SK-N-SH (cell line): ENCODE results near the gene CACNA2D1. TPM values are rescaled to one million over a fixed set of nuclear protein-coding genes. Genes with fewer than 3 reads are reported as not detected.

Source experiments
- CTCF ChIA-PET: fragments of 300-600, 350-600 bp; formaldehyde crosslinking; extraction: SDS; loops from one replicate; lab custom pipeline; 2021; lab: Yijun Ruan, JAX
- POLR2A ChIA-PET: fragments of 350-600 bp; sonication (Branson Sonifier 250); formaldehyde crosslinking; extraction: SDS; loops from one replicate; lab custom pipeline; 2020; ENCODE audit warnings: antibody characterized with exemption, inconsistent platforms; lab: Yijun Ruan, JAX
- DNase-seq: peaks from one replicate; pipeline ENCODE4 v3.0.0; 2012
- H2AFZ ChIP-seq: fragments of 200-600 bp; sonication (generic); 2 replicates; pipeline ENCODE4 v1.8.1; 2016; ENCODE audit warnings: antibody characterized with exemption, mild to moderate bottlenecking, low read depth
- H3F3A ChIP-seq: fragments of 200-600 bp; sonication (generic); replicated peaks from 2 replicates; pipeline ENCODE3; 2016; ENCODE audit warnings: antibody characterized with exemption, mild to moderate bottlenecking; ENCODE audit not compliant: insufficient read depth
- H3K27ac ChIP-seq, 2 experiments: fragments of 200-500 bp in 1 of 2; fragments of 200-600 bp in 1 of 2; sonication (Bioruptor generic) in 1 of 2; sonication (generic), shearing (Covaris generic) in 1 of 2; 2 replicates each; pipeline versions ENCODE4 v1.5.1 to v1.6.1; 2014 to 2016; ENCODE audit warnings: low read depth in 2 of 2, inconsistent platforms in 1 of 2, low read length in 1 of 2, mild to moderate bottlenecking in 1 of 2, mixed read lengths in 1 of 2
- H3K27me3 ChIP-seq: fragments of 200-600 bp; sonication (generic), shearing (Covaris generic); 2 replicates; pipeline ENCODE4 v1.6.1; 2016; ENCODE audit warnings: mixed run types; ENCODE audit not compliant: insufficient read depth
- H3K36me3 ChIP-seq, 2 experiments: fragments of 200-500 bp in 1 of 2; fragments of 200-600 bp in 1 of 2; sonication (Bioruptor generic) in 1 of 2; sonication (generic) in 1 of 2; replicated peaks in 1 of 2; 2 replicates each; pipeline versions ENCODE3 to v1.5.1; 2014 to 2016; ENCODE audit warnings: low read length in 1 of 2, mild to moderate bottlenecking in 1 of 2; ENCODE audit not compliant: insufficient read depth in 2 of 2, control insufficient read depth in 1 of 2
- H3K4me1 ChIP-seq, 2 experiments: fragments of 200-500 bp in 1 of 2; fragments of 200-600 bp in 1 of 2; sonication (Bioruptor generic) in 1 of 2; sonication (generic), shearing (Covaris generic) in 1 of 2; 2 replicates each; pipeline versions ENCODE4 v1.5.1 to v1.6.1; 2014 to 2016; ENCODE audit warnings: low read depth in 1 of 2, low read length in 1 of 2, mixed run types in 1 of 2; ENCODE audit not compliant: insufficient read depth in 2 of 2, control insufficient read depth in 1 of 2
- H3K4me2 ChIP-seq: fragments of 200-600 bp; sonication (generic), shearing (Covaris generic); 2 replicates; pipeline ENCODE4 v1.6.1; 2017; ENCODE audit warnings: mixed run types
- H3K4me3 ChIP-seq, 2 experiments: fragments of 200-500 bp in 1 of 2; fragments of 200-600 bp in 1 of 2; sonication (Bioruptor generic) in 1 of 2; sonication (generic), shearing (Covaris generic) in 1 of 2; 2 replicates each; pipeline versions ENCODE4 v1.5.1 to v1.8.1; 2014 to 2016; ENCODE audit warnings: low read depth in 2 of 2, inconsistent platforms in 1 of 2, low read length in 1 of 2, mild to moderate bottlenecking in 1 of 2, mixed read lengths in 1 of 2, moderate library complexity in 1 of 2
- H3K79me2 ChIP-seq: fragments of 200-600 bp; sonication (generic); 2 replicates; pipeline ENCODE4 v1.8.1; 2017; ENCODE audit warnings: mild to moderate bottlenecking; ENCODE audit not compliant: insufficient read depth
- H3K9ac ChIP-seq: fragments of 200-600 bp; sonication (generic); 2 replicates; pipeline ENCODE4 v1.6.1; 2017; ENCODE audit warnings: mixed run types
- H3K9me2 ChIP-seq: fragments of 200-600 bp; sonication (generic); 2 replicates; pipeline ENCODE4 v1.6.1; 2017; ENCODE audit warnings: mixed run types
- H3K9me3 ChIP-seq: fragments of 200-600 bp; sonication (generic); 2 replicates; pipeline ENCODE4 v1.6.1; 2017; ENCODE audit warnings: mixed run types, mild to moderate bottlenecking, moderate library complexity
- H4K20me1 ChIP-seq: fragments of 200-600 bp; sonication (generic); 2 replicates; pipeline ENCODE4 v1.6.1; 2017; ENCODE audit warnings: mild to moderate bottlenecking, mixed run types; ENCODE audit not compliant: insufficient read depth
- CHD2 ChIP-seq: fragments of 150-350 bp; IDR thresholded peaks from 2 replicates; pipeline ENCODE4 v1.6.1; 2018; ENCODE audit warnings: low read length; ENCODE audit not compliant: partially characterized antibody
- ELF1 ChIP-seq: IDR thresholded peaks from 2 replicates; pipeline ENCODE4 v1.4.0; 2012
- EZH2phosphoT487 ChIP-seq: fragments of 200-600 bp; sonication (generic); IDR thresholded peaks from 2 replicates; pipeline ENCODE4 v1.6.1; 2017; ENCODE audit warnings: low read depth, mixed run types, mild to moderate bottlenecking, antibody characterized with exemption, moderate library complexity, borderline replicate concordance
- FOXJ3 ChIP-seq: sonication (generic); formaldehyde crosslinking; IDR thresholded peaks from 2 replicates; pipeline ENCODE4 v1.5.1; 2020; ENCODE audit warnings: mild to moderate bottlenecking, missing genetic modification reagents
- FOXM1 ChIP-seq: IDR thresholded peaks from 2 replicates; pipeline ENCODE4 v1.4.0; 2012; ENCODE audit warnings: low read depth, mild to moderate bottlenecking
- JUND ChIP-seq: IDR thresholded peaks from 2 replicates; pipeline ENCODE4 v1.4.0; 2012
- MAX ChIP-seq: IDR thresholded peaks from 2 replicates; pipeline ENCODE4 v1.4.0; 2012; ENCODE audit warnings: low read depth
- MEF2A ChIP-seq: IDR thresholded peaks from 2 replicates; pipeline ENCODE4 v1.4.0; 2012; ENCODE audit warnings: low read depth, borderline replicate concordance
- NRF1 ChIP-seq: IDR thresholded peaks from 2 replicates; pipeline ENCODE4 v1.6.1; 2012; ENCODE audit warnings: low read depth, mild to moderate bottlenecking, low read length
- RAD21 ChIP-seq: IDR thresholded peaks from 2 replicates; pipeline ENCODE4 v1.6.1; 2012; ENCODE audit warnings: mild to moderate bottlenecking, low read length
- RCOR1 ChIP-seq: fragments of 150-350 bp; IDR thresholded peaks from 2 replicates; pipeline ENCODE4 v1.6.1; 2017; ENCODE audit warnings: antibody characterized with exemption, low read length
- RXRA ChIP-seq: IDR thresholded peaks from 2 replicates; pipeline ENCODE4 v1.4.0; 2012; ENCODE audit warnings: low read depth, mild to moderate bottlenecking, borderline replicate concordance
- SMC3 ChIP-seq: IDR thresholded peaks from 2 replicates; pipeline ENCODE4 v1.6.1; 2012; ENCODE audit warnings: low read depth, low read length, improper control_type of control experiment
- TAF1 ChIP-seq: IDR thresholded peaks from 2 replicates; pipeline ENCODE4 v1.6.1; 2012; ENCODE audit warnings: low read depth, mild to moderate bottlenecking, low read length, moderate library complexity, borderline replicate concordance
- TCF12 ChIP-seq: IDR thresholded peaks from 2 replicates; pipeline ENCODE4 v1.4.0; 2012
- YY1 ChIP-seq: IDR thresholded peaks from 2 replicates; pipeline ENCODE4 v1.4.0; 2012; ENCODE audit warnings: low read depth, mild to moderate bottlenecking
- WGBS: methylation state at CpG from one replicate; pipeline ENCODE4 v1.1.6; 2017; ENCODE audit warnings: low lambda C conversion rate; 5-methylcytosine and 5-hydroxymethylcytosine counted together
- polyA plus RNA-seq, 3 experiments: library from polyadenylated mRNA; depleted of rRNA; stranded (reverse); fragments of >200 nt; gene quantifications; 2 replicates each; pipeline ENCODE4 v1.2.3, GENCODE V29; 2012
- TF ChIP-seq, protein P1 (sequence below): IDR thresholded peaks from 2 replicates; pipeline ENCODE4; 2012
- TF ChIP-seq, protein P2 (sequence below): IDR thresholded peaks from 2 replicates; pipeline ENCODE4 v1.6.1; 2012; ENCODE audit warnings: mild to moderate bottlenecking, low read depth, low read length, moderate library complexity
- TF ChIP-seq, protein P3 (sequence below): fragments of 150-350 bp; IDR thresholded peaks from 2 replicates; pipeline ENCODE4 v1.6.1; 2016; ENCODE audit warnings: mild to moderate bottlenecking, low read depth, low read length

CACNA2D1 gene
- polyA plus RNA-seq, 1 of the 3 experiments (the other 2 are of a cell fraction) = 3.4 TPM

DNA sequence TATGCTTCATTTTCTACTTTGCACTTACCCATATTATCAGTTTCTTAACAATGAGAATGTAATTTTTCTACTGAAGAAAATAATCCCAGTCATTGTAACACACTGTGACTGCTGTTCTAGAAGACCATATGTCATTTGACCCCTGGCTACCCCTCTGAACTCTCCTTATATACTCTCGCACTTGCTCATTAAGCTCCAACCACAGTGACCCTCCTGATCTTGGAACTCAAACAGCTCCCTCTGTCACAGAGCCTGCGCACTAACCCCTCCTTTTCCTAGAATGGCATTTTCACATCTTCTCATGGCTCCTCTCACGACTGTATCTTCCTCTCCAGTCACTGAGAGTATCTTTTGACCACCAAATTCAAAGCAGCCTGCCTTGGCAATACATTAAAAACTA, 169.7 kb downstream of the CACNA2D1 start:
- no peaks in the 10 kb centered on the region for H3K9me2 ChIP-seq
- H2AFZ ChIP-seq = no peak overlapping the region
- no peaks in the 10 kb centered on the region for H3K27me3 ChIP-seq
- CTCF ChIA-PET = interaction anchor here (0.5 to 0.7 kb wide), 2 partner anchors 15 to 46 kb away, joined by 3 read pairs; no protein-coding TSS in a partner anchor
- no peak overlapping the region for H3K9ac ChIP-seq
- no peak for DNase-seq
- peaks cover 9 to 12% of the 10 kb centered on the region in 2 experiments; a peak in 2 of 4 replicates for H3K4me1 ChIP-seq
- no peaks in the 10 kb centered on the region for H3K79me2 ChIP-seq
- no peaks in the 10 kb centered on the region for H3K36me3 ChIP-seq
- H3K9me3 ChIP-seq = no peaks in the 10 kb centered on the region
- WGBS = 92% methylated on average over 3 of the region's 3 CpGs
- no peak overlapping the region for H3K4me2 ChIP-seq
- TF ChIP-seq ELF1 = no peak
- TF ChIP-seq, protein P1, sequence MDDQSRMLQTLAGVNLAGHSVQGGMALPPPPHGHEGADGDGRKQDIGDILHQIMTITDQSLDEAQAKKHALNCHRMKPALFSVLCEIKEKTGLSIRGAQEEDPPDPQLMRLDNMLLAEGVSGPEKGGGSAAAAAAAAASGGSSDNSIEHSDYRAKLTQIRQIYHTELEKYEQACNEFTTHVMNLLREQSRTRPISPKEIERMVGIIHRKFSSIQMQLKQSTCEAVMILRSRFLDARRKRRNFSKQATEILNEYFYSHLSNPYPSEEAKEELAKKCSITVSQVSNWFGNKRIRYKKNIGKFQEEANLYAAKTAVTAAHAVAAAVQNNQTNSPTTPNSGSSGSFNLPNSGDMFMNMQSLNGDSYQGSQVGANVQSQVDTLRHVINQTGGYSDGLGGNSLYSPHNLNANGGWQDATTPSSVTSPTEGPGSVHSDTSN = no peak
- no peak for TF ChIP-seq NRF1
- TF ChIP-seq JUND = no peak
- TF ChIP-seq CHD2 = no peak
- no peak for TF ChIP-seq YY1
- TF ChIP-seq, all 33 proteins: peak for 0
- Histone ChIP-seq H3K27ac (peak overlapping the region in 1 of 2 experiments; percentile 18; a peak in 1 of 4 replicates), H4K20me1 (no peaks in the 10 kb centered on the region), H3F3A (no peaks in the 10 kb centered on the region), H3K4me3 (no peak overlapping the region)
- POLR2A ChIA-PET = interaction anchor here (1.4 kb wide), 1 partner anchor 11 kb away, joined by 3 read pairs; no protein-coding TSS in a partner anchor

DNA sequence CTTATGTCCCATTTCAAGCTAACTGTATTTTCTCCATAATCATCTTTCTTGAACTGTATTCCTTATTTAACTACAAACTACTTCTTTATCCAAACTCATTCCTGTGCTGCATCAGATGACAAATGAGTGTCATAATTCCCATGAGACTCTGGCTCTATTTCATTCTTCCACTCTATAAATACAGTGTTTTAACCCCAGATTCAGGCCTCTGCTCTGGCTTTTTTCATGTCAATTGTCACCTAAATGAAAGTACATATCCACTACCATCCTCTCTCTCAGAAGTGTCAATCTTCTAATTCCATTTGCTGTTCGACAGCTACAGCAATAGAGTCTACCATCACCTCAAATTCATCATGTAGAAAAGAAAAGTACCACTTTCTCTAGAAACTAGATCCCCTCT, 172.7 kb downstream of the CACNA2D1 start:
- Histone ChIP-seq H3K4me1 (peaks cover 10 to 23% of the 10 kb centered on the region in 2 experiments; a peak in 2 of 4 replicates), H3F3A (no peaks in the 10 kb centered on the region), H3K9ac (no peak overlapping the region), H4K20me1 (no peaks in the 10 kb centered on the region), H3K9me2 (no peaks in the 10 kb centered on the region), H3K27ac (peak overlapping the region in 1 of 2 experiments; percentile 34; a peak in 1 of 4 replicates), H2AFZ (no peak overlapping the region), H3K27me3 (no peaks in the 10 kb centered on the region), H3K9me3 (no peaks in the 10 kb centered on the region), H3K79me2 (no peaks in the 10 kb centered on the region), H3K36me3 (no peaks in the 10 kb centered on the region), H3K4me3 (no peak overlapping the region), H3K4me2 (no peak overlapping the region)
- WGBS = 97% methylated on average over 1 of the region's 1 CpG
- TF ChIP-seq, protein P2, sequence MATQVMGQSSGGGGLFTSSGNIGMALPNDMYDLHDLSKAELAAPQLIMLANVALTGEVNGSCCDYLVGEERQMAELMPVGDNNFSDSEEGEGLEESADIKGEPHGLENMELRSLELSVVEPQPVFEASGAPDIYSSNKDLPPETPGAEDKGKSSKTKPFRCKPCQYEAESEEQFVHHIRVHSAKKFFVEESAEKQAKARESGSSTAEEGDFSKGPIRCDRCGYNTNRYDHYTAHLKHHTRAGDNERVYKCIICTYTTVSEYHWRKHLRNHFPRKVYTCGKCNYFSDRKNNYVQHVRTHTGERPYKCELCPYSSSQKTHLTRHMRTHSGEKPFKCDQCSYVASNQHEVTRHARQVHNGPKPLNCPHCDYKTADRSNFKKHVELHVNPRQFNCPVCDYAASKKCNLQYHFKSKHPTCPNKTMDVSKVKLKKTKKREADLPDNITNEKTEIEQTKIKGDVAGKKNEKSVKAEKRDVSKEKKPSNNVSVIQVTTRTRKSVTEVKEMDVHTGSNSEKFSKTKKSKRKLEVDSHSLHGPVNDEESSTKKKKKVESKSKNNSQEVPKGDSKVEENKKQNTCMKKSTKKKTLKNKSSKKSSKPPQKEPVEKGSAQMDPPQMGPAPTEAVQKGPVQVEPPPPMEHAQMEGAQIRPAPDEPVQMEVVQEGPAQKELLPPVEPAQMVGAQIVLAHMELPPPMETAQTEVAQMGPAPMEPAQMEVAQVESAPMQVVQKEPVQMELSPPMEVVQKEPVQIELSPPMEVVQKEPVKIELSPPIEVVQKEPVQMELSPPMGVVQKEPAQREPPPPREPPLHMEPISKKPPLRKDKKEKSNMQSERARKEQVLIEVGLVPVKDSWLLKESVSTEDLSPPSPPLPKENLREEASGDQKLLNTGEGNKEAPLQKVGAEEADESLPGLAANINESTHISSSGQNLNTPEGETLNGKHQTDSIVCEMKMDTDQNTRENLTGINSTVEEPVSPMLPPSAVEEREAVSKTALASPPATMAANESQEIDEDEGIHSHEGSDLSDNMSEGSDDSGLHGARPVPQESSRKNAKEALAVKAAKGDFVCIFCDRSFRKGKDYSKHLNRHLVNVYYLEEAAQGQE = no peak
- TF ChIP-seq FOXJ3 (CRISPR knock-in tag) = no peak
- no peak for TF ChIP-seq MEF2A
- TF ChIP-seq FOXM1 = no peak
- no peak for TF ChIP-seq SMC3
- no peak for TF ChIP-seq TAF1
- TF ChIP-seq RCOR1 = no peak
- TF ChIP-seq, protein P1 = no peak
- no peak for TF ChIP-seq NRF1
- no peak for TF ChIP-seq JUND
- no peak for TF ChIP-seq RXRA
- TF ChIP-seq EZH2phosphoT487 = no peak
- TF ChIP-seq MAX = no peak
- TF ChIP-seq, protein P3, sequence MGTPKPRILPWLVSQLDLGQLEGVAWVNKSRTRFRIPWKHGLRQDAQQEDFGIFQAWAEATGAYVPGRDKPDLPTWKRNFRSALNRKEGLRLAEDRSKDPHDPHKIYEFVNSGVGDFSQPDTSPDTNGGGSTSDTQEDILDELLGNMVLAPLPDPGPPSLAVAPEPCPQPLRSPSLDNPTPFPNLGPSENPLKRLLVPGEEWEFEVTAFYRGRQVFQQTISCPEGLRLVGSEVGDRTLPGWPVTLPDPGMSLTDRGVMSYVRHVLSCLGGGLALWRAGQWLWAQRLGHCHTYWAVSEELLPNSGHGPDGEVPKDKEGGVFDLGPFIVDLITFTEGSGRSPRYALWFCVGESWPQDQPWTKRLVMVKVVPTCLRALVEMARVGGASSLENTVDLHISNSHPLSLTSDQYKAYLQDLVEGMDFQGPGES = no peak
- no peak for TF ChIP-seq CHD2
- TF ChIP-seq ELF1 = no peak
- TF ChIP-seq TCF12 = no peak
- no peak for TF ChIP-seq RAD21
- CTCF ChIA-PET = interaction anchor here (0.9 to 2.0 kb wide), 4 partner anchors 13 to 211 kb away, joined by 3 to 6 read pairs (median 4); no protein-coding TSS in a partner anchor
- DNase-seq = no peak
- POLR2A ChIA-PET = no interaction called here
